GM19463 (cell line): ENCODE measurements around the gene C3orf33.

Experiments used
- ATAC-seq: cut with Tn5 transposase; IDR thresholded peaks from one replicate; pipeline ENCODE4 v1.9.1; 2021; ENCODE audit warnings: mild to moderate bottlenecking, moderate library complexity; ENCODE audit not compliant: unreplicated experiment

The C3orf33 gene

DNA sequence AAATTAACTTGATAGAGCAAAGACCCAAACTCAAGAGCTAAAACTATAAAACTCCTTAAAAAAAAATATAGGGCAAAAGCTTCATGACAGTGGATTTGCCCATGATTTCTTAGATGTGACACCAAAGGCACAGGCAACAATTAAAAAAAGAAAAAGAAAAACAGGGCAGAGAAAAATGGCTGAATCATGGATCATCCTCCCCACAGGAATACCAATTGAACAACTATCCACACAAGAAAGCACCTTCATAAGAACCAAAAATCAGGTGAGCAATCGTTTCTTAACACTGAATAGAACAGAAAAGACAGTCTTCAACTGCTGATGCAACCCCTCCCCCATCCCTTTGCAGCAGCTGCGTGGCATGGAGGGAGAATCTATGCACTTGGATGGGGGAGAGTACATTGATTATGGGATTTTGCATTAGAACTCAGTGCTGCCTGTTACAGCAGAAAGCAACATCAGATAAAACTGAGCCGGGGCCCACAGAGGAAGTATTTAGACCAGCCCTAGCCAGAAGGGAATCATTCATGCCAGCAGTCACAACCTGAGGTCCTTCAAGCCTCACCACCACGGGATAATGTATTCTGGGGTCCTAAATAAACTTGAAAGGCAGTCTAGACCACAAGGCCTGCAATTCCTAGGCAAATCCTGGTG lies 15.7 kb downstream of the C3orf33 start:
- ATAC-seq = no peak

DNA sequence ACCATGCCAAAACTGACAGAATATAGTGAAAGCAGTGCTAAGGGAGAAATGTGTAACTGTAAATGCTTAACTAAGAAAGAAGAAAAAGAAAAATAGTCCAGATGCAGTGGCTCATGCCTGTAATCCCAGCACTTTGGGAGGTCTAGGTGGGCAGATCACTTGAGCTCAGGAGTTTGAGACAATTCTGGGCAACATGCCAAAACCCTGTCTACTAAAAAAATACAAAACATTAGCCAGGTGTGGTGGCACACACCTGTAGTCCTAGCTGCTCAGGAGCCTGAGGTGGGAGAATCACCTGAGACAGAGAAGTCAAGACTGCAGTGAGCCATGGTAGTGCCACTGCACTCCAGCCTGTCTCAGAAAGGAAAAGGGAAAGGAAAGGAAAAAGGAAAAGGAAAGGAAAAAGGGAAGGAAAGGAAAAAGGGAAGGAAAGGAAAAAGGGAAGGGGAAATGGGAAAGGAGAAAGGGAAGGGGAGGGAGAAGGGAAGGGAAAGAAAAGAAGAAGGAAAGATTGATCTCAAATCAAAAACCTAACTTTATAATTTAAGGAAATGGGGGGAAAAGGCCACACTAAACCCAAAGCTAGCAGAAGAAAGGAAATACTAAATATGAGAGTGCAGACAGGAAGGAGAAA lies 20.3 kb downstream of the C3orf33 start:
- ATAC-seq = no peak

DNA sequence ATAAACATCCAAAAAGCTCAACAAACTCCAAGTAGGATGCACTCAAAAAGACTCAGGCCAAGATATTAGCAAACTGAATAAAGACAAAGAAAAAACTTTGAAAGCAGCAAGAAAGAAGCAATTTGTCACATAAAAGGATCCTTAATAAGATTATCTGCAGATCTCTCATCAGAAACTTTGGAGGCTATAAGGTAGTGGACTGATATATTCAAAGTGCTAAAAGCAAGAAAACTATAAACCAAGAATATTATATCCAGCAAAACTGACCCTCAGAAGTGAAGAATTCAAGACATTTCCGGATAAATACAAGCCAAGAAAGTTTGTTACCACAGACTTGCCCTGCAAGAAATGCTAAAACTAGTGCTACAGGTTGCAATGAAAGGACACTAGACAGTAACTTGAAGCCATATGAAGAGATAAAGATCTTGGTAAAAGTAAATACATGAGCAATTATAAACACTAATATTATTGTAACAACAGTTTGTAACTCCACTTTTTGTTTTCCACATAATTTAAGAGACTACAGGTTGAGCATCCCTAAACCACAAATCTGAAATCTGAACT lies 23.6 kb downstream of the C3orf33 start:
- no peak for ATAC-seq

DNA sequence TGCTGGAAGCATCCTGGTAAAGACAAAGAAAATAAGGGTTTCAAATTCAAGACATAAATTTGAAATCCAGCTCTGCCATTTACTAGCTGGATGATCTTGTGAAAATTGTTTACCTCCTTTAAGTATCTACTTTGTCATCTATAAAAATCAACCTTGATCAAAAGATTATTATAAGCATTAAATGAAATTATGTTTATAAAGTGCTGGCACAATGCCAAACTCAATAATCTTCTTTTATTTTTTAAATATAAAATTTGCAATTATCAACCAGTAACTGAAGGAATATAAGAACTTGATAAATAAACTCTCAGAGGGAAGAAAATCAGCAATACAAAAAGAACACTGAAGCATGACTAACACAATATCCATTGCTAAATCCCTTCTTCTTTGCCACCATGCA lies 25.8 kb downstream of the C3orf33 start:
- ATAC-seq = no peak

DNA sequence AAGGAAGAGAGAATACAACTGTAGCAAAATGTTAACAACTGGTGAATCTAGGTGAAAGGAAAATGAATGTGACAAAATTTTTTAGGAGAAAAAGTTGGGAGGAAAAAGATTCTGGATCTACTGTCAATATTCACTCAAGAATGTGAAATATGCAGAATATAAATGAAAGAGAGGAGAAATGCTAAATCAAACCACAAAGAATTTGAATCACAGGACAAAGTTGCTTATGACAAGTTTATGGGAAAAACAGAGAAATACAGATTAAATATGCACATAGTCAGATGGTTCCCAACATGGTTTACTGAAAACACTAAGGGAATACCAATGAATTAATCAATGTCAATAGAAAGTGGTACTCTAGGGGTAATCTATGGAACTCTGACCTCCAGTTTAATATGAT lies 27.6 kb downstream of the C3orf33 start:
- ATAC-seq = no peak

DNA sequence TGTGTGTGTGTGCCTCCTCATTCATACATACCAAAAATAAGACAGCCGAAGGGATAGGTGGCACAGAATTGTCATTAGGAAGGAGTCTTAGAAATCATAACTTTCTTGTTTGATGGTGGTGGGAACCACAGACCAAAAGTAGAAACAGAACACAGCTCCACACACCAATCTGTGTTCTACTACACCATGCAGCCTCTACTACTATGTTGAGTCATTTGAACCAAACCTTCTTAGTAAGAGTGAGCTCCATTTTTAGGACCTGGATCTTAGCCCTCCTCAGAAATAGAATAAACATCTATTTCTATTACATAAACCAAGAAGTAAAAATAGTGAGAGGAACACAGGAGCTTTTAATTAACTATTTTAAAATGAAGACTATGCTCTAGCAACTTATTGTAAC lies 33.3 kb downstream of the C3orf33 start:
- ATAC-seq = no peak

DNA sequence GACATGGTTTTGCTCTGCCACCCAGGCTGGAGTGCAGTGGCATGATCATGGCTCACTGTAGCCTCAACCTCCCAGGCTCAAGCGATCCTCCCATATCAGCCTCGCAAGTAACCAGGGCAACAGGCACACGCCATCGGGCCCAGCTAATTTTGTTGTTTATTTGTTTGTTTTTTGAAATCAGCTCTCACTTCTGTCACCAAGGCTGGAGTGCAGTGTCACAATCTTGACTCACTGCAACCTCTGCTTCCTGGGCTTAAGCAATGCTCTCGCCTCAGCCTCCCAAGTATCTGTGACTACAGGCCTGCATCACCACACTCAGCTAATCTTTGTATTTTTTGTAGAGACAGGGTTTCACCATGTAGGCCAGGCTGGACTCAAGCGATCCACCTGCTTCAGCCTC lies 35.0 kb downstream of the C3orf33 start:
- ATAC-seq = no peak

DNA sequence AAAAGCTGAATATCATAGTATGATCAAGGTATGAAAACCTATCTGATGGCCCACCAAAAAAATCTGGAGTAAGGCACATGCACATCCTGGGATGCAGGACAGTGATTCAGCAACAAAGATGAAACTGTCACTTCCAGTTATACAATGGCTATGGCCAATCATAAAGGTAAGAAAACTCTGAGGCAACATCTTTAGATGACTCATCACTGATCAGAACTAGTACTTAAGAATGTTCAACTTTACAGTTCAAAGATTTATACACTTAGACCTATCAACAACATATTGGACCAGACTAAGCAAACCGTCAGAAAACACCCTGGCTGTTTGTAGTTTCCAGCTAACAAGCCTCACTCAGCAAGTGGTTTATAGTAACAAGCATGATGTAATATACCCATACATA lies 39.9 kb downstream of the C3orf33 start:
- no peak for ATAC-seq

DNA sequence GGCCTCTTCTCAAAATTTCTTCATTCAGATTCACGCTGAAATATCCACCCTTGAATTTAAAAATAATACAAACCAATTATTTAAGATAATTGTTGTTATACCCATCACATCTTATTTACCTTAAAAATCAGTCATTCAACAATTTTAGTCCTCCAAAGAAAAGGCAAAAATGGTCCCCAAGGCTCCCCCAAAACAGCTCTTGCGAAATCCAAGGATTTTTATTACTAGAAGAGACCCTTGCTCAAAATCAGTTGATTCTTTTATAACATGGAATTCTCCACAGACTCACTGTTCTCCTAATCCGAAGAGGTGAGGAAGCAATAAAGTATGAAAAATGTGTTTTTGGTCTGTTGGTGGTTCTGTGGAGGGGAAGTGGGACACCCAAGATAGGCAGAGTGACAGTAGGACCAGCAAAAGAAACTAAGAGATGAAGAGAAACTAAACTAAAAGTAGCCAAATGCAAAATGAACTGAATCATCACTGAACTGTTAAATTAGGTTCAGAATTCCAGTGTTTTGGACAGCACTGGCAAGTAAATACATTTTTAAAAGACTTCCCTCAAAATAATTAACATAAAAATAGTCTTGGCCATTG lies 42.1 kb downstream of the C3orf33 start:
- ATAC-seq = no peak

DNA sequence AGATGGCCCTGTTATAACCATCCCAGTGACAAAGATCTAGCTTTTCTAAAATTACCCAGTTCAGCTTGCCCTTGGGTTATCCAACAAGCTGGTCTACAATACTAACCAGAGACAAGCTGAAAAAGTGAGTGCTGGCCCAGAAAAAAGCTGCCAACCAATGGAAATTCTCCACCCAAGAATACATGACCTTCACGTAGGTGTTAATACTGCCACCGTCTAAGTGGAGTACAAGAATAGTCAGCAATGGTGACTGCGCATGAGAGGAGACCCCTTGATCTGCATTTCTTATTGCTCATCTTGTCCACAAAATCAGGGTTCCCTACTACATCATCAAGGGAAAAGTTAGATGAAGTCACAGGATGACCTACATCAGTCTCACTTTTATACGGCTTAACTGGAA lies 45.4 kb downstream of the C3orf33 start:
- no peak for ATAC-seq

DNA sequence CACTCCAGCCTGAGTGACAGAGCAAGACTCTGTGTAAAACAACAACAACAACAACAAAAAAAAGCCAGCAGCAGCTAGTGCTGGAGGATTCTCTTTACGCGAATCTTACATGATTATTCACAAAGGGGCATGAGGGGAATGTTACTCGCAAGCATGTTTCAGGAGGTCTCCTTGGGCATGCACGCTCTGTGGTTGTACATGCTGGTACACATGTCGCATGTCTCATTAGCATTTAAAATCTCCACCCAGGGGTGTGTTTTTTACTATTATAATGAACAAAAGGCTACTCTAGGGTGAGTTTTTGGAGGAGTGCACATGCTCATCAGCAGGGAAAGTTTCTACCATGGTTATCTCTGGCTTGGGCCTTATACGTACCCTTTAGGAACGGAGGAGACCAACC lies 48.5 kb downstream of the C3orf33 start:
- ATAC-seq = no peak

DNA sequence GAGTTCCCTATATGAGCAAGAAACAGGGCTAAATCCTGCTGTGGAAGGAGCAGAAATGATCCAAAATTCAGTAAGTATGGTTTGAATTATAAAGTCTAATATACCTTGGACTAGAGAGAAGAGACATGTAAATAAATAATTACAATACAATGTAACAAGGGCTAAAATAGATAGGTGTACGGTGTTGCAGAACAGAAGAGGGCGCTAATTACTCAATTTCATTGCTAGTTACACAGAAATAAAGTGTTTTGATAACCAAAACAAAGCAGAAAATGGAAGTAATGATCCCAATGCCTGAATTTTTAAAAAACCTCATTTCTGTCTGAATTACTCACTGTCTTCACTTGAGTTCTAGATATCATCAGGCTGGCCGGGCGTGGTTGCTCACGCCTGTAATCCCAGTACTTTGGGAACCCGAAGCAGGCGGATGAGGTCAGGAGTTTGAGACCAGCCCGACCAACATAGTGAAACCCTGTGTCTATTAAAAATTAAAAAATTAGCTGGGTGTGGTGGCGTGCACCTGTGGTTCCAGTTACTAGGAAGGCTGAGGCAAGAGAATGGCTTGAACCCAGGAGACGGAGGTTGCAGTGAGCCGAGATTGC lies 52.9 kb downstream of the C3orf33 start:
- no peak for ATAC-seq

DNA sequence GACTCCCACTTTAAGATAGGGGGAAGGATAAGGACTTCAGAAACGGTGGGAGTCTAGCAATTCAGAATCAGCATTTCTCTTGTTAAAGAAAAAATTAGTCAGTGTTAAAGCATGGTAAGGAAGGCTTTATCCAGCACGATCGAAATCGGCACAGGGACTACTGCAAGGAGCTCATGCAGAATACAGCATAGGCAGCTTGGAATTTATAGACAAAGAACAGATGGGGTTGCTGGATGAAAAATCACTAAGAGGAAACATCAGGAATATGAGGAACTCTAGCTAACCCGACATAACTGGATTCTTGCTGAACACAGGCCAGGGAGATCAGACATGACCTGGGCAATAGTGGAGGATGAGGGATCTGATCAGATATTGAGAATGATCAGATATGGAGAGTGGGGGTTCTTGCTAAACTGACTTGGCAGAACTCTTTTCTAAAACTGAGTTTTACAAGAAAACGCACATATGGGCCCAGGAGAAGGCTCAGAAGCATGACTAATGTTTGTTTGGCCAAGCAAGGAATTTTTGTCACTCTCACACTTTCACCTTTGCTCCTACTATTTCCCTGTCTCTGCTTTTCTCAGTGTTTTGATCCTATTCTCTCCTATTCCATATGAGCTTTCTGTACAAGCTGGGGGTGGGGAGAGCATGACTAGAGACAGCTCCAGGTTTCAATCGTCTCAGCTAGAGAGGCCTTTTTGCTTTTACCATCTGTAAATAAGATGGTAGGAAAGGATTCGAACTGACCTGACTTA lies 57.3 kb downstream of the C3orf33 start:
- no peak for ATAC-seq

DNA sequence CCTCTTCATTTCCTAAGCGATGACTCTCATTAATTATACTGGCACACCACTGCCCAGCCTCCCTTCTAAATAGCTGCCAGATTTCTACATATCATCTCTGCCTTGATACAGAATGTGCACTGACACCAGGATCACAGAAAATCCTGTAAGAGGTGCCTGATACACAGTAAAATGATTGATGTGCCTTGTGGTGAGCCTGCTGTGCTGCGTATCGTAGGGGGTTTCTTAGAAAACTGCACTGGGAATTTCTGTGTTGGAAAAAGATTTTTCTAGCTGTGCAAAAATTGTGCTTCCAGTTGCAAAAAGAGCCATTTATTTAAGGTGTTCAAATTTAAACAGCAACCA lies 58.2 kb downstream of the C3orf33 start:
- no peak for ATAC-seq

DNA sequence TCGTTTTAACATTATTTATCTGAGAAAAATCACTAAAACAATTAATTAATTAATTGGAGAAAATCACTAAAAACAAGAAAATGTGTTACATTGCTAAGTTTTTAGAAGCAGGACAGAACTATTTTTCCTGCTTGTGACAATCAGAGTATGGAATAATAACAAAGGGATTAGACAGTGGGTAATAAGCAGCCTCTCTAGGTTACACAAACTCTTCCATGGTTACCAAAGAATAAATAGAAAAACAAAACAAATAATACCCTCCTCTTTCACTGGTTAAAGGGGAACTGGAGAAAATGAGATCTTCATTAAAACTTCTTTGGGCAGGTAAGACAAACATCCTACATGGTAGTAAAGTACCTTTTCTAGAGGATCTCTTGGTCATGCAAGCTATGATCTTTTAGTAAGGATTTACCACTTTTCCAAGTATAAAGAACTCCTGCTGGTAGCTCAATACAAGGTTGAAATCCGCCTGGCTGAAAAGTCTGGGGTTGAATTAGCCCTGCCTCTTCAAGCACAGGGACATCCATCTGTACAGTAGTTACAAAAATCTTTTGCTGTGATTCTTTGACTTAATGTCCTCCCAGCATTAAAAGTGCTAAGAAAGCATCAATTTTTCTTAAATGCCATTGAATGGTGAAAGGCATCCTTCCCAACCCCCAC lies 58.7 kb downstream of the C3orf33 start:
- ATAC-seq = no peak

DNA sequence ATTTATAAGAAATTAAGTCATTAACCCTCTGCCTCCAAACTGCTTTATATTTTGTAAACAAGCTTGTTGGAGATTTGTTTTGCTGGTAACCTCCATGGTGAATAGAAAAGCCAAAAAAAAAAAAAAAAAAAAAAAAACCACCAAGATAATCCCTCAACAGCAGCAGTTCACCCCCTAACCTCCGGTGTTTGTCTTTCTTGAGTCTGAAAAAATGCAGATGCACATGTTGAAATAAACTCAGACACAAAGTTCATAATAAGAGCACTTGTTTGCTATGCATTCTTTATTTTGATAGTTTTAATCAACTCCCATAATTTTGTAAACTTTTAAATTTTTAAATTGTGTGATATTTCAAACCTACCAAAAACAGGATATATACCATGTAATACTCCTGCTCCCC lies 59.4 kb downstream of the C3orf33 start:
- ATAC-seq = no peak

DNA sequence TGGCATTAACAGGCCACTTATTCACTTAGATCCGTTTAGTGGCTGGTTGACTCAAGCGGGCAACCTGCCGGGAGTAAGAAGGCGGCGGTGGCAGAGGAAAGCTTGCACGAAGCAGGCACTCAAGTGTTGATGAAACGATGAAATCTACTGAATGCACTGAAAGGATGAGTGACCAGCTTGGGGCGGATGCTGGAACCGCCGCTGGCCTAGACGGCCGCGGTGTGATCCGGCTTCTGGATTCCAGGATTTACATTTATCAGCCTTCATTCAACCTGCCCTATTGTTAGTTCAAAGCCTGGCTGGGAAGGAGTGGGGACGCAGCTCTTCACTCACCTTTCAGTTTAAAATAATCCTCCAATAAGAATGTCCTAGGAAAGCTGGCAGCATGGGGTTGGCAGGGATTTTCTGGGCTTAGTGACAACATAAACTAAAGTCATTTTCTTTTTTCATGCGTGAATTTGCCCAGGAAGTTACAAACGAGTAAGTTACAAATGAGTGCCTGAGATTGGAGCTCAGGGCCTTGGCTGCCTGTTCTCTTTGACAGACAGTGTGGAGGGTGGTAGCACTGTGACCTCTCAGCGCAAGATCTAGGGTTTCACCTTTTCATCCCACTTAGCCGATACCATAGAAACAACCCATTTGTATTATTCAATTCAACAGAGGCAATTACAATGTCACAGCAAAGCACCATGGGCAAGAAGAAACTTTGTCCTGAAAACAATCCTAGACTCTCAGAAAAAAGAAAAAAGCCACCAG lies 60.1 kb downstream of the C3orf33 start:
- ATAC-seq = no peak

DNA sequence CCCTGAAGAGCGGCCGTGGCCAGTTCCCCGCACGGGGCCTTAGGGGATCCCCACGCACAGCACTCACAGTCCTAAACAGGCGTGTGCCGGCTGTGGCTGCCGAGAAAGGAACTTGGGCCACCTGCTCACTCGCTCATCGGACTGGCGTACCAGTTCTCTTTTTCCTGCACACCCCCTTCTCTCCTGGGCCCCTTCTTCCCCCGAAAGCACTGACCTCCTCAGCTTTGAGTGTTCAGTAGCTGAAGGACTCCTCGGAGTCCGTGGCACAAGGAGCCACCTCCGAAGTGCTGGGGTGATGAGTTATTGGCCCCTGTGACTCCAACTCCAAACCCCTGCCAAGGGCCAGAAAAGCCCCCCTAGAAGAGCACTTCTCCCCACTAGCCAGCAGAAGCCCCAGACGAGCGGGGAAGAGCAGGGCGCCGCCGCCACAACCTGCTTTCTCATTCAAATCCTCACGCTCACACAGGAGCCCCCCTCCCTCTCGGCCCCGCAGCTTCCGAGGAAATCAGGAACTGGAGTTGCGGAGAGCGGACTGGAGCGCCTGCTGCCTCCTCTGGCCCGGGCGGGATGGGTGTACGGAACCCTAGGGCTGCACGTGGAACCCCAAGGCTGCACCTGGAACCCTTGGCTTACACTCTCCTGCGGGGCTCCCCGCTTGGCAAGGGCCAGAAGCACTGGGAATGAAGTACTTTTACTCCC lies 61.3 kb downstream of the C3orf33 start, which contains the start of gene PLCH1:
TSS of gene PLCH1 (minus strand) at position 446 of the 699 bp plus-strand sequence. CDS start 40,847 bp downstream, outside the sequence.
- ATAC-seq = peak; percentile 50

DNA sequence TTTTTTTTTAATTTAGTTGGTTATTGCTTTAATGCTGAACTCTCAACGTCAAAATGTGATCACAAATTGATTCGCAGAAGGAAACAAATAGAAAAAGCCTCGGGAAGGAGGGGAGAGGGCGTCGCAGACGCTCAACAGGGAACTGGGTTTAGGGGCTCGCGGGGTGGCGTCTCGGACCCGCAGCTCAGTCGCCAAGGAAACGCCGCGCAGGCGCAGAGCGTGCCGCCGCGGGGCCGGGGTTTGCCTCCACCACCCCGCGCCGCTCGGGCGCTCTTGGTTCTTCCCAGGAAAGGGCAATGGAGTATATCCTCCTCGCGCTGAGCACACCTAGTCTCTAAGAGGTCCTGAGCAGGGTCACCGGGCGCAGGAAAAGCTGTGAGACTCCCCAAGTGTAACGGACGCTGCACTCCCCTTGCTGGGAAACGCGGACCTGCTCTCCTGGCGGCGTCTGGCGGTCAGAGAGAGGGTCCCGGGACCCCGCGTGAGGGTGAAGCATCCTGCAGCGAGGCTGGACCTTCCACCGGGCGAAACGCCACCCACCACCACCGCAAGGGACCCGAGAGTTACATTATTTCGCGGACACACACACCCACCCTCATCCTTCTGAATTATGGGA lies 62.0 kb downstream of the C3orf33 start:
- peak; percentile 51 for ATAC-seq
